ENCODE data around the gene RXFP4.
A peak's percentile ranks its signal among the peaks of the same experiment; 100 is the strongest.

Gene RXFP4

GRCh38 chr1:155968051-155968400 is 26.6 kb downstream of the RXFP4 start:
- Histone ChIP-seq H3K36me3 (peaks cover 49 to 67% (median 59%) of the 10 kb centered on the region in 3 donors), H3K9me3 (no peaks in the 10 kb centered on the region), H3K4me1 (peaks cover under 1 to 73% (median 62%) of the 10 kb centered on the region in 4 donors), H3K4me3 (peak overlapping the region in 1 of 2 donors; percentile 22), H3K27me3 (no peaks in the 10 kb centered on the region), H3K27ac (peak overlapping the region; percentile 76 to 99)
- intact Hi-C loops (cut with DNase I; ENCODE audit: low total_unique reads): no loop called here
- no peak for DNase-seq
- no peak for TF ChIP-seq CTCF (IDR thresholded peaks at IDR 0.05)

- TF ChIP-seq CTCF (IDR thresholded peaks at IDR 0.05): no peak
- H3K9me3 ChIP-seq: no peaks in the 10 kb centered on the region
- no peaks in the 10 kb centered on the region for H3K27me3 ChIP-seq
- peaks cover 44 to 61% (median 53%) of the 10 kb centered on the region in 3 donors for H3K36me3 ChIP-seq
- peaks cover 5 to 75% (median 67%) of the 10 kb centered on the region in 4 donors for H3K4me1 ChIP-seq
- peak overlapping the region; percentile 76 to 99 for H3K27ac ChIP-seq
- intact Hi-C loops (cut with DNase I; ENCODE audit: low total_unique reads): no loop called here
- no peak for DNase-seq
- no peak overlapping the region for H3K4me3 ChIP-seq
Measured at GRCh38 chr1:155968670-155969069, 27.2 kb downstream of the RXFP4 start.

- Histone ChIP-seq H3K9me3 (no peaks in the 10 kb centered on the region), H3K27ac (peak overlapping the region; percentile 76 to 99), H3K4me3 (peak overlapping the region in 1 of 2 donors; percentile 17), H3K27me3 (no peaks in the 10 kb centered on the region), H3K4me1 (peaks cover 5 to 82% (median 74%) of the 10 kb centered on the region in 4 donors), H3K36me3 (peaks cover 40 to 55% (median 47%) of the 10 kb centered on the region in 3 donors)
- no peak for TF ChIP-seq CTCF (IDR thresholded peaks at IDR 0.05)
- intact Hi-C loops (cut with DNase I; ENCODE audit: low total_unique reads): no loop called here
- no peak for DNase-seq
Measured at GRCh38 chr1:155969377-155969791, 27.9 kb downstream of the RXFP4 start.

- intact Hi-C loops (cut with DNase I; ENCODE audit: low total_unique reads): no loop called here
- Histone ChIP-seq H3K4me3 (peak overlapping the region in 1 of 2 donors; percentile 17), H3K27ac (peak overlapping the region; percentile 76 to 99), H3K36me3 (peaks cover 27 to 42% (median 35%) of the 10 kb centered on the region in 3 donors), H3K4me1 (peaks cover 5 to 95% (median 86%) of the 10 kb centered on the region in 4 donors), H3K27me3 (no peaks in the 10 kb centered on the region), H3K9me3 (no peaks in the 10 kb centered on the region)
- TF ChIP-seq CTCF (IDR thresholded peaks at IDR 0.05): no peak
- DNase-seq: peak; percentile 89 to 91
Measured at GRCh38 chr1:155970531-155971167, 29.2 kb downstream of the RXFP4 start.

GRCh38 chr1:155971910-155972809 is 30.7 kb downstream of the RXFP4 start:
- no peak for TF ChIP-seq CTCF (IDR thresholded peaks at IDR 0.05)
- Histone ChIP-seq H3K4me1 (peaks cover 5 to 94% (median 86%) of the 10 kb centered on the region in 4 donors), H3K27me3 (no peaks in the 10 kb centered on the region), H3K9me3 (no peaks in the 10 kb centered on the region), H3K36me3 (peaks cover 12 to 27% (median 20%) of the 10 kb centered on the region in 3 donors), H3K27ac (peak overlapping the region; percentile 98 to 99), H3K4me3 (no peak overlapping the region)
- intact Hi-C loops (cut with DNase I; ENCODE audit: low total_unique reads): no loop called here
- no peak for DNase-seq

Measured in tibial artery (tissue), 4 donors.